IMR-90 (cell line): Measurements from ENCODE around the gene NFKBIZ. TPM values are rescaled to one million over a fixed set of nuclear protein-coding genes. Genes with fewer than 3 reads are reported as not detected.

Experiments
- ATAC-seq: fragments of 200-7000 bp; cut with Tn5 transposase; 2 replicates; pipeline ENCODE4 v1.9.1; 2020; ENCODE audit warnings: low read depth, mild to moderate bottlenecking, moderate library complexity
- BruUV-seq: library from RNA; stranded (reverse); fragments of 400-500 nt; replicated peaks from 2 replicates; lab custom pipeline; 2021; lab: Mats Ljungman, UMichigan
- CTCF ChIA-PET: fragments of 300-600 bp; formaldehyde crosslinking; extraction: SDS; loops from one replicate; lab custom pipeline; 2021; ENCODE audit warnings: antibody characterized with exemption; lab: Yijun Ruan, JAX
- POLR2A ChIA-PET: fragments of 300-600 bp; sonication (Branson Sonifier 250); formaldehyde crosslinking; loops from one replicate; lab custom pipeline; 2022; ENCODE audit warnings: antibody characterized with exemption; ENCODE audit not compliant: unreplicated experiment; lab: Charles Lee
- DNase-seq: peaks from one replicate; pipeline ENCODE4 v3.0.0; 2013
- H2AFZ ChIP-seq: replicated peaks from 2 replicates; pipeline ENCODE3; 2013; ENCODE audit warnings: low read length, mild to moderate bottlenecking; ENCODE audit not compliant: poor library complexity
- H2AK5ac ChIP-seq: 2 replicates; pipeline ENCODE4 v1.6.1; 2013; ENCODE audit warnings: low read depth, low read length, inconsistent platforms
- H2AK9ac ChIP-seq: replicated peaks from 2 replicates; pipeline ENCODE3; 2013; ENCODE audit warnings: mild to moderate bottlenecking, low read depth, low read length, moderate library complexity; ENCODE audit not compliant: poor library complexity
- H2BK120ac ChIP-seq: 2 replicates; pipeline ENCODE4 v1.6.1; 2013; ENCODE audit warnings: low read depth, low read length, inconsistent platforms
- H2BK15ac ChIP-seq: 3 replicates; pipeline ENCODE4 v1.6.1; 2013; ENCODE audit warnings: low read depth, low read length, inconsistent platforms
- H2BK20ac ChIP-seq: 2 replicates; pipeline ENCODE4 v1.6.1; 2013; ENCODE audit warnings: low read depth, mild to moderate bottlenecking, inconsistent platforms, low read length, moderate library complexity
- H2BK5ac ChIP-seq: 2 replicates; pipeline ENCODE4 v1.6.1; 2013; ENCODE audit warnings: mild to moderate bottlenecking, low read depth, low read length, inconsistent platforms; ENCODE audit not compliant: poor library complexity, severe bottlenecking
- H3K14ac ChIP-seq: replicated peaks from 2 replicates; pipeline ENCODE4 v1.6.1; 2013; ENCODE audit warnings: low read depth, low read length, inconsistent platforms
- H3K18ac ChIP-seq: 2 replicates; pipeline ENCODE4 v1.6.1; 2013; ENCODE audit warnings: low read depth, low read length, control low read depth
- H3K23ac ChIP-seq: 2 replicates; pipeline ENCODE4 v1.6.1; 2013; ENCODE audit warnings: low read depth, low read length, inconsistent platforms
- H3K27ac ChIP-seq: 2 replicates; pipeline ENCODE4 v1.5.1; 2013; ENCODE audit warnings: mild to moderate bottlenecking, control low read depth, low read length; ENCODE audit not compliant: insufficient read depth
- H3K27me3 ChIP-seq: 2 replicates; pipeline ENCODE4 v1.6.1; 2013; ENCODE audit warnings: low read length; ENCODE audit not compliant: control insufficient read depth, insufficient read depth
- H3K36me3 ChIP-seq: 2 replicates; pipeline ENCODE4 v1.6.1; 2013; ENCODE audit warnings: low read length, mixed read lengths; ENCODE audit not compliant: control insufficient read depth, insufficient read depth
- H3K4ac ChIP-seq: 2 replicates; pipeline ENCODE4 v1.6.1; 2013; ENCODE audit warnings: low read depth, low read length, inconsistent platforms
- H3K4me1 ChIP-seq: 2 replicates; pipeline ENCODE4 v1.6.1; 2013; ENCODE audit warnings: low read length, mixed read lengths; ENCODE audit not compliant: control insufficient read depth, insufficient read depth
- H3K4me2 ChIP-seq: 2 replicates; pipeline ENCODE4 v1.6.1; 2013; ENCODE audit warnings: low read depth, mild to moderate bottlenecking, control low read depth, low read length, moderate library complexity
- H3K4me3 ChIP-seq: 2 replicates; pipeline ENCODE4 v1.5.1; 2013; ENCODE audit warnings: low read depth, mild to moderate bottlenecking, control low read depth, low read length, moderate library complexity; ENCODE audit not compliant: insufficient read depth
- H3K56ac ChIP-seq: 2 replicates; pipeline ENCODE4 v1.6.1; 2013; ENCODE audit warnings: low read length, inconsistent platforms; ENCODE audit not compliant: insufficient read depth; ENCODE audit errors: extremely low read depth
- H3K79me1 ChIP-seq, 2 experiments: 2 replicates each; pipeline ENCODE4 v1.6.1; 2013; ENCODE audit warnings: low read length in 2 of 2, inconsistent platforms in 1 of 2, low read depth in 1 of 2
- H3K9ac ChIP-seq: 2 replicates; pipeline ENCODE4 v1.6.1; 2013; ENCODE audit warnings: low read depth, low read length, control low read depth
- H3K9me1 ChIP-seq: 2 replicates; pipeline ENCODE4 v1.6.1; 2013; ENCODE audit warnings: low read length, inconsistent platforms; ENCODE audit not compliant: insufficient read depth
- H3K9me3 ChIP-seq: 2 replicates; pipeline ENCODE4 v1.6.1; 2013; ENCODE audit warnings: low read length; ENCODE audit not compliant: control insufficient read depth, insufficient read depth
- H4K20me1 ChIP-seq: 2 replicates; pipeline ENCODE4 v1.6.1; 2013; ENCODE audit warnings: low read length, inconsistent platforms; ENCODE audit not compliant: insufficient read depth
- H4K5ac ChIP-seq: 2 replicates; pipeline ENCODE4 v1.6.1; 2013; ENCODE audit warnings: mild to moderate bottlenecking, low read depth, low read length, control low read depth
- H4K8ac ChIP-seq, 2 experiments: 2 replicates each; pipeline ENCODE4 v1.6.1; 2013; ENCODE audit warnings: low read depth in 2 of 2, low read length in 2 of 2, control low read depth in 1 of 2, inconsistent platforms in 1 of 2
- H4K91ac ChIP-seq: 2 replicates; pipeline ENCODE4 v1.6.1; 2013; ENCODE audit warnings: low read depth, low read length, inconsistent platforms; ENCODE audit not compliant: insufficient read depth
- BHLHE40 ChIP-seq: fragments of 150-350 bp; IDR thresholded peaks from 2 replicates; pipeline ENCODE4 v1.6.1; 2016; ENCODE audit warnings: mild to moderate bottlenecking, low read depth, low read length
- MAFK ChIP-seq: IDR thresholded peaks from 2 replicates; pipeline ENCODE4 v1.6.1; 2012; ENCODE audit warnings: low read depth, low read length, improper control_type of control experiment
- WGBS, 2 experiments: methylation state at CpG; one replicate each; pipeline versions ENCODE4 v1.1.5 to v1.1.7; 2013; ENCODE audit warnings: missing lambda C conversion rate in 2 of 2; ENCODE audit not compliant: insufficient read length in 1 of 2; ENCODE audit errors: extremely low coverage in 2 of 2; 5-methylcytosine and 5-hydroxymethylcytosine counted together
- dilution Hi-C: fragments of 300-500 bp; cut with HindIII; formaldehyde crosslinking; loops from one replicate; pipeline ENCODE4 v1.14.3; 2018; ENCODE audit warnings: low sequenced_read_pairs; ENCODE audit not compliant: unreplicated experiment
- in situ Hi-C: fragments of 300-500 bp; cut with MboI; formaldehyde crosslinking; loops from 3 replicates; pipeline ENCODE4 v1.14.3; 2019; ENCODE audit warnings: low sequenced_read_pairs, inconsistent platforms, mixed read lengths
- intact Hi-C: fragments of 100-400 bp; cut with micrococcal nuclease; formaldehyde crosslinking; loops from 2 replicates; pipeline ENCODE4 v1.10.0; 2022
- polyA plus RNA-seq, 3 experiments: library from polyadenylated mRNA; depleted of rRNA; stranded (reverse); fragments of >200 nt; gene quantifications; 2 replicates each; pipeline ENCODE4 v1.2.3, GENCODE V29; 2012; ENCODE audit warnings: low replicate concordance in 1 of 3
- total RNA-seq: library from RNA; depleted of rRNA; stranded (reverse); fragments of >200 nt; gene quantifications from 2 replicates; pipeline ENCODE4 v1.2.3, GENCODE V29; 2012

NFKBIZ gene
- total and polyA plus RNA-seq, 2 of the 4 experiments (the other 2 are of a cell fraction) = 35.0 to 40.9 TPM

DNA sequence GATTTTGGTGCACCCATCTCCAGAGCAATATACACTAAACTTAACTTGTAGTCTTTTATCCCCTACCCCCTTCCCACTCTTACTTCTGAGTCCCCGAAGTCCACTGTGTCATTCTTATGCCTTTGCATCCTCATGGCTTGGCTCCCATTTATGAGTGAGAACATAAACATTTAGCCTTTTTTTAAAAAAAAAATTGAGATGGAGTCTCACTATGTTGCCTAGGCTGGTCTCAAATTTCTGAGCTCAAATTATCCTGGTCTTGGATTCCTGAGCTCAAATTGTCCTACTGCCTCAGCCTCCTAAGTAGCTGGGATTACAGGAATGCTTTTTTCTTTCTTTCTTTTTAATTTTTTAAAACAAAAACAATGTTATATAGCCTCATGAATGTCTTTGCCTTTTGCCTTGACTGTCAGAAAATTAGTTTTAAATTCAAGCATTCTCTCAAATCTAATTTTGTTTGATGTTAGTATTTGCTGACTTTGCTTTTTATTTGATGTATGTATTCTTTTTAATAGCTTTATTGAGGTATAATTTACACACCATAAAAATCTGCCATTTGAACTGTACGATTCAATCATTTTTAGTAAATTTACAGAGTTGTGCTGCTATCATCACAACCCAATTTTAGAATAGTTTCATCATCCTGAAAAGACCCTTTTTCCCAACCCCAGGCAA is 46.9 kb downstream of the NFKBIZ start:
- Histone ChIP-seq H3K4me2 (no peak overlapping the region), H4K8ac (no peak overlapping the region), H3K4ac (no peak overlapping the region), H3K79me1 (no peaks in the 10 kb centered on the region), H2AK9ac (no peak overlapping the region), H2BK15ac (no peak overlapping the region), H2AFZ (no peak overlapping the region), H2BK5ac (no peak overlapping the region), H3K4me3 (no peak overlapping the region), H4K5ac (peak overlapping the region; percentile 36; the same call in 1 of the 2 replicates), H3K4me1 (no peaks in the 10 kb centered on the region; the same call in 1 of the 2 replicates), H4K91ac (no peak overlapping the region), H2BK120ac (no peak overlapping the region), H3K9me1 (no peaks in the 10 kb centered on the region), H3K56ac (no peak overlapping the region), H3K23ac (no peak overlapping the region), H3K18ac (no peak overlapping the region), H2AK5ac (0 out of 2 replicates have a peak overlapping the region, but pooled peaks have one; percentile 39), H3K36me3 (no peaks in the 10 kb centered on the region), H3K27me3 (no peaks in the 10 kb centered on the region), H3K9ac (no peak overlapping the region), H3K9me3 (no peaks in the 10 kb centered on the region), H3K14ac (no peak overlapping the region), H2BK20ac (no peak overlapping the region), H4K20me1 (no peaks in the 10 kb centered on the region), H3K27ac (no peak overlapping the region)
- intact Hi-C loops (no loop called here), dilution Hi-C loops (no loop called here), in situ Hi-C loops (no loop called here)
- ATAC-seq = peak; percentile 57
- no CpG with 5 or more reads among the region's 2 CpGs for WGBS, 2 experiments
- ChIA-PET CTCF (no interaction called here), POLR2A (no interaction called here)
- peak; percentile 59 for DNase-seq
- no peak for TF ChIP-seq BHLHE40
- TF ChIP-seq MAFK = peak; percentile 98
- no TSS peak for BruUV-seq
